HEK293 (cell line): ENCODE results near the gene A4GALT.
"Not testable (repeated sequence)": the region's sequence is repeated elsewhere in the genome, so short reads cannot be mapped to it uniquely, and the experiment has no call there.

Source experiments
- CTCF ChIA-PET: fragments of 350-600 bp; formaldehyde crosslinking; extraction: SDS; loops from one replicate; lab custom pipeline; 2021; ENCODE audit warnings: antibody characterized with exemption; lab: Yijun Ruan, JAX
- POLR2A ChIA-PET: fragments of 300-600 bp; formaldehyde crosslinking; extraction: SDS; loops from one replicate; lab custom pipeline; 2020; ENCODE audit warnings: antibody characterized with exemption, inconsistent platforms; lab: Yijun Ruan, JAX
- H3K27ac ChIP-seq: fragments of 200-500 bp; sonication (Bioruptor generic); 2 replicates; pipeline ENCODE4 v1.5.1; 2014; ENCODE audit warnings: low read depth, low read length, control low read depth, inconsistent platforms; ENCODE audit errors: extremely low read depth
- H3K36me3 ChIP-seq, 2 experiments: fragments of 200-500 bp in 1 of 2; sonication (Bioruptor generic) in 1 of 2; 1 replicate in 1 of 2; 2 replicates in 1 of 2; pipeline ENCODE4 v1.5.1; 2014 to 2017; ENCODE audit warnings: inconsistent platforms in 2 of 2, low read length in 2 of 2; ENCODE audit not compliant: control insufficient read depth in 2 of 2, insufficient read depth in 1 of 2
- H3K4me1 ChIP-seq: fragments of 200-500 bp; sonication (Bioruptor generic); 2 replicates; pipeline ENCODE4 v1.5.1; 2014; ENCODE audit warnings: mild to moderate bottlenecking, low read length, inconsistent platforms; ENCODE audit not compliant: control insufficient read depth, insufficient read depth
- H3K4me3 ChIP-seq: 2 replicates; pipeline ENCODE4 v1.5.1; 2011; ENCODE audit warnings: low read depth, mild to moderate bottlenecking, control low read depth, low read length, moderate library complexity
- H3K9me3 ChIP-seq: fragments of 200-500 bp; sonication (Bioruptor generic); 2 replicates; pipeline ENCODE4 v1.5.1; 2014; ENCODE audit warnings: low read depth, low read length, inconsistent platforms; ENCODE audit not compliant: control insufficient read depth, insufficient read depth
- KLF10 ChIP-seq: fragments of 450-650 bp; IDR thresholded peaks from 2 replicates; pipeline ENCODE4 v1.5.1; 2018; ENCODE audit warnings: missing biosample characterization, mild to moderate bottlenecking, missing genetic modification characterization
- SETDB1 ChIP-seq: IDR thresholded peaks from one replicate; pipeline ENCODE4 v1.6.1; 2017; ENCODE audit warnings: mild to moderate bottlenecking, low read length, moderate library complexity, mixed read lengths; ENCODE audit not compliant: insufficient read length
- ZNF114 ChIP-seq: fragments of 450-650 bp; formaldehyde crosslinking; IDR thresholded peaks from 2 replicates; pipeline ENCODE4 v1.5.0; 2017; ENCODE audit warnings: missing biosample characterization, missing genetic modification characterization
- ZNF18 ChIP-seq: fragments of 450-650 bp; formaldehyde crosslinking; IDR thresholded peaks from 2 replicates; pipeline ENCODE4 v1.5.1; 2016; ENCODE audit warnings: missing biosample characterization, missing genetic modification characterization
- ZNF223 ChIP-seq: fragments of 450-650 bp; formaldehyde crosslinking; IDR thresholded peaks from 2 replicates; pipeline ENCODE4 v1.5.1; 2016; ENCODE audit warnings: missing biosample characterization, missing genetic modification characterization
- ZNF26 ChIP-seq: fragments of 450-650 bp; formaldehyde crosslinking; IDR thresholded peaks from 2 replicates; pipeline ENCODE4 v1.5.1; 2016; ENCODE audit warnings: missing biosample characterization, missing genetic modification characterization
- ZNF280D ChIP-seq: fragments of 450-650 bp; formaldehyde crosslinking; IDR thresholded peaks from 2 replicates; pipeline ENCODE4 v1.5.1; 2016; ENCODE audit warnings: missing biosample characterization, missing genetic modification characterization
- ZNF311 ChIP-seq: fragments of 450-650 bp; formaldehyde crosslinking; IDR thresholded peaks from 2 replicates; pipeline ENCODE4 v1.5.1; 2017; ENCODE audit warnings: missing biosample characterization, missing genetic modification characterization, borderline replicate concordance
- ZNF324 ChIP-seq: fragments of 450-650 bp; formaldehyde crosslinking; IDR thresholded peaks from 2 replicates; pipeline ENCODE4 v1.5.1; 2016; ENCODE audit warnings: missing biosample characterization, missing genetic modification characterization
- ZNF423 ChIP-seq: fragments of 450-650 bp; formaldehyde crosslinking; IDR thresholded peaks from 2 replicates; pipeline ENCODE4 v1.5.1; 2016; ENCODE audit warnings: missing biosample characterization, missing genetic modification characterization
- ZNF660 ChIP-seq: fragments of 450-650 bp; IDR thresholded peaks from 2 replicates; pipeline ENCODE4 v1.5.1; 2018; ENCODE audit warnings: missing biosample characterization, mild to moderate bottlenecking, missing genetic modification characterization
- ZNF701 ChIP-seq: fragments of 450-650 bp; formaldehyde crosslinking; IDR thresholded peaks from 2 replicates; pipeline ENCODE4 v1.5.1; 2016; ENCODE audit warnings: missing biosample characterization, missing genetic modification characterization
- ZNF707 ChIP-seq: fragments of 450-650 bp; formaldehyde crosslinking; IDR thresholded peaks from 2 replicates; pipeline ENCODE4 v1.5.1; 2016; ENCODE audit warnings: missing biosample characterization, missing genetic modification characterization
- ZNF830 ChIP-seq: fragments of 450-650 bp; IDR thresholded peaks from 2 replicates; pipeline ENCODE4 v1.5.0; 2018; ENCODE audit warnings: missing biosample characterization, missing genetic modification characterization, low read depth, mild to moderate bottlenecking, moderate library complexity
- TF ChIP-seq, protein P1 (sequence below): fragments of 450-650 bp; formaldehyde crosslinking; IDR thresholded peaks from 2 replicates; pipeline ENCODE4 v1.5.1; 2016; ENCODE audit warnings: missing biosample characterization, missing genetic modification characterization

Gene A4GALT

DNA sequence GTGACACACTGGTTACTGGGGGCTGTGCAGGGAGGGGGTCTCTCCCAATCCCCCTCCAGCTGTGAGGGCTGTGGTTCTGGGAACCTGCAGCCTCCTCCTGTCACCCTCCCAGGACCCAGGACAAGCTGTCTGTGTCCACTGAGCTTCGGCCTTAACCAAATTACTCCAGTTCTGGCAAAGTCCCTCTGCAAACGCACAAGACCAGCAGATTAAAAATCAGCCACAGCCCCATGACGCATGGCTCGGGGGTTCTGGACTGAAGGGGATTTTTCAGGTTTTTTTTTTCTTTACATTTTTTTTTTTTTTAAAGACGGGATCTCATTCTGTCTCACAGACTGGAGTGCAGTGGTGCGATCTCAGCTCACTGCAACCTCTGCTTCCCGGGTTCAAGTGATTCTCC, 32.2 kb upstream of the A4GALT start:
- no peaks in the 10 kb centered on the region for H3K4me1 ChIP-seq
- CTCF ChIA-PET = no interaction called here
- no peak overlapping the region for H3K27ac ChIP-seq

DNA sequence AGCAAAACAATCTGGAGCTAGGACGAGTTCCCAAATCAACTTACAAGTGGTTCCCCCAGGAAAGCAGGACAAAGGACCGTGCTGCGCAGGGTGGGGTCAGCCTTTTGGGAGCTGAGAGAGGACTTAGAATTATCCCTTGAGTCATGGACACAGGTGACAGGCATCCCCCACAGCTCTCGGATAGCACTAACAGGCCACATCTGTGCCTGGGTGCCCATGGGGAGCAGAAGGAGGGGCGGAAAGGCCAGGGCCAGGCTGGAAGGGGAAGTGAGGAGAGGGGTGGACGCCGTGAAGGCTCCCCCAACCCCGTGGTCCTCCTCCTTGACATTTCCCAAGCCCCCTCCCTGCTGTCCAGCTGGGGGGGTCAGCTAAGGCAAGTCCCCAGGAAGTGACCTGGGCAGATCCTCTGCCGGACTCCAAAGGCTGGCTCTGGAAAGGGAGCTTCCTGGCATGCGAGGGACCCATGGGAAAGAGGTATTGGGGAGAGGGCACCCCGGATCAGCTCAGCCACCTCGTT, 31.6 kb upstream of the A4GALT start:
- H3K4me3 ChIP-seq = no peak overlapping the region
- no peak overlapping the region for H3K27ac ChIP-seq
- H3K4me1 ChIP-seq = no peaks in the 10 kb centered on the region
- ChIA-PET POLR2A (interaction anchor here (0.6 to 0.7 kb wide), 3 partner anchors 10 to 445 kb away, joined by 3 read pairs; no protein-coding TSS in a partner anchor), CTCF (no interaction called here)
- H3K9me3 ChIP-seq = no peaks in the 10 kb centered on the region
- TF ChIP-seq, protein P1, sequence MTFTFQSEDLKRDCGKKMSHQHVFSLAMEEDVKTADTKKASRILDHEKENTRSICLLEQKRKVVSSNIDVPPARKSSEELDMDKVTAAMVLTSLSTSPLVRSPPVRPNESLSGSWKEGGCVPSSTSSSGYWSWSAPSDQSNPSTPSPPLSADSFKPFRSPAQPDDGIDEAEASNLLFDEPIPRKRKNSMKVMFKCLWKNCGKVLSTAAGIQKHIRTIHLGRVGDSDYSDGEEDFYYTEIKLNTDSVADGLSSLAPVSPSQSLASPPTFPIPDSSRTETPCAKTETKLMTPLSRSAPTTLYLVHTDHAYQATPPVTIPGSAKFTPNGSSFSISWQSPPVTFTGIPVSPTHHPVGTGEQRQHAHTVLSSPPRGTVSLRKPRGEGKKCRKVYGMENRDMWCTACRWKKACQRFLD = no peak
- no peak for TF ChIP-seq ZNF660 (tag by site-specific recombination)
- TF ChIP-seq ZNF26 (tag by site-specific recombination) = no peak
- TF ChIP-seq ZNF280D (tag by site-specific recombination) = no peak
- no peak for TF ChIP-seq KLF10 (tag by site-specific recombination)
- no peak for TF ChIP-seq ZNF223 (tag by site-specific recombination)
- no peak for TF ChIP-seq SETDB1
- no peak for TF ChIP-seq ZNF701 (tag by site-specific recombination)
- no peak for TF ChIP-seq ZNF311
- TF ChIP-seq ZNF830 = no peak
- no peak for TF ChIP-seq ZNF707 (tag by site-specific recombination)
- no peak for TF ChIP-seq ZNF423 (tag by site-specific recombination)
- no peaks in the 10 kb centered on the region for H3K36me3 ChIP-seq

More for the DNA sequence above, 32.2 kb upstream of the A4GALT start:
- Histone ChIP-seq H3K9me3 (no peaks in the 10 kb centered on the region), H3K4me3 (no peak overlapping the region), H3K36me3 (no peaks in the 10 kb centered on the region)
- POLR2A ChIA-PET = interaction anchor here (0.7 kb wide), 1 partner anchor 444 kb away, joined by 3 read pairs; no protein-coding TSS in a partner anchor
- TF ChIP-seq, protein P1 = no peak
- TF ChIP-seq ZNF18 (tag by site-specific recombination) = no peak
- no peak for TF ChIP-seq ZNF324 (tag by site-specific recombination)
- no peak for TF ChIP-seq ZNF114 (tag by site-specific recombination)

- H3K36me3 ChIP-seq, H3K9me3 ChIP-seq, H3K4me1 ChIP-seq, POLR2A ChIA-PET, CTCF ChIA-PET, H3K4me3 ChIP-seq, H3K27ac ChIP-seq: not testable (repeated sequence)
Measured at GRCh38 chr22:42750421-42750820, 29.8 kb upstream of the A4GALT start.
